Calu3 (cell line): Measurements from ENCODE around the gene TAF4B. TPM values are rescaled to one million over a fixed set of nuclear protein-coding genes. Genes with fewer than 3 reads are reported as not detected.
"Not testable (repeated sequence)": the region's sequence is repeated elsewhere in the genome, so short reads cannot be mapped to it uniquely, and the experiment has no call there.

Source experiments
- BruUV-seq: library from RNA; stranded (reverse); fragments of 400-500 nt; replicated peaks from 2 replicates; lab custom pipeline; 2021; lab: Mats Ljungman, UMichigan
- CTCF ChIA-PET: fragments of 300-600 bp; sonication (Branson Sonifier 250); formaldehyde crosslinking; loops from one replicate; lab custom pipeline; 2022; ENCODE audit warnings: antibody characterized with exemption; lab: Charles Lee
- DNase-seq: peaks from one replicate; pipeline ENCODE4 v3.0.0; 2022
- H3K27ac Mint-ChIP-seq: one replicate; pipeline ENCODE4 v1.8.0; 2022; ENCODE audit warnings: mixed read lengths; ENCODE audit not compliant: unreplicated experiment
- H3K27me3 Mint-ChIP-seq: one replicate; pipeline ENCODE4 v1.8.0; 2022; ENCODE audit warnings: mixed read lengths; ENCODE audit not compliant: unreplicated experiment
- H3K36me3 Mint-ChIP-seq: one replicate; pipeline ENCODE4 v1.8.0; 2022; ENCODE audit warnings: mild to moderate bottlenecking, moderate library complexity, mixed read lengths; ENCODE audit not compliant: insufficient read depth, unreplicated experiment
- H3K4me1 Mint-ChIP-seq: one replicate; pipeline ENCODE4 v1.8.0; 2022; ENCODE audit warnings: mild to moderate bottlenecking, low read depth, mixed read lengths; ENCODE audit not compliant: unreplicated experiment
- H3K4me3 Mint-ChIP-seq: one replicate; pipeline ENCODE4 v1.8.0; 2022; ENCODE audit warnings: mild to moderate bottlenecking, low read depth, moderate library complexity, mixed read lengths; ENCODE audit not compliant: unreplicated experiment
- H3K9me3 Mint-ChIP-seq: one replicate; pipeline ENCODE4 v1.8.0; 2022; ENCODE audit warnings: low read depth, mixed read lengths; ENCODE audit not compliant: unreplicated experiment
- CTCF ChIP-seq: fragments of 200-600 bp; IDR thresholded peaks from one replicate; pipeline ENCODE4 v1.8.0; 2022; ENCODE audit warnings: antibody characterized with exemption; ENCODE audit not compliant: unreplicated experiment
- intact Hi-C: fragments of 100-400 bp; cut with micrococcal nuclease; formaldehyde crosslinking; loops from one replicate; pipeline ENCODE4 v1.10.0; 2022; ENCODE audit not compliant: unreplicated experiment
- total RNA-seq: library from RNA; stranded (reverse); gene quantifications from 2 replicates; pipeline ENCODE4 v1.2.3, GENCODE V29; 2022

TAF4B gene
- total RNA-seq, 1 experiment from 2014 or later, result 9.6 TPM

DNA sequence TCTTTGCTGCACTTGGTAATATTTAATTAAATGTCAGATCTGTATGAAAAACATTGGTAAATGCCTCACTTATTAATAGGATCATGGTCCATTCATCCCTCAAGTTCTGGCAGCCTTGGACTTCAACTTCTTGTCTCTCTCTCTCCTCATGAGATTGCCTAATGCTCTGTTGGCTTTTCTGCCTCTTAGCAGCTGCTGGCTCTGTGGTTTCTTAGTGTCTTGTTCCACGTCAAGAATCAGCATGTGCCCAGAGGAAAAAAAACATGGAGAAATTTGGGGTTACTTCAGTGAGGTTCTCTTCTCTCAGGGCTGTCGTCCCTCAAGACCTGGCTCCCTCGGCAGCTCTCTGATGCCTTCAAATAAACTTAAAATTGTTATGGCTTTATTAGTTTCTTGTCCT is 75.4 kb downstream of the TAF4B start:
- DNase-seq, result no peak

DNA sequence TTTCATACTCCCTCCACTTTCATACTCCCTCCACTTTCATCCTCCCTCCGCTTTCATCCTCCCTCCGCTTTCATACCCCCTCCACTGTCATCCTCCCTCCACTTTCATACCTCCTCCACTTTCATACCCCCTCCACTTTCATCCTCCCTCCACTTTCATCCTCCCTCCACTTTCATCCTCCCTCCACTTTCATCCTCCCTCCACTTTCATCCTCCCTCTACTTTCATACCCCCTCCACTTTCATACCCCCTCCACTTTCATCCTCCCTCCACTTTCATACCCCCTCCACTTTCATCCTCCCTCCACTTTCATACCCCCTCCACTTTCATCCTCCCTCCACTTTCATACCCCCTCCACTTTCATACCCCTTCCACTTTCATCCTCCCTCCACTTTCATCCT is 77.0 kb downstream of the TAF4B start:
- DNase-seq, H3K4me1 Mint-ChIP-seq, H3K27me3 Mint-ChIP-seq, intact Hi-C loops, BruUV-seq, H3K4me3 Mint-ChIP-seq, H3K27ac Mint-ChIP-seq, H3K9me3 Mint-ChIP-seq, H3K36me3 Mint-ChIP-seq, CTCF ChIA-PET: not testable (repeated sequence)

More for the DNA sequence above, 75.4 kb downstream of the TAF4B start:
- Mint-ChIP-seq H3K4me1 (peaks cover 8% of the 10 kb centered on the region), H3K27me3 (no peaks in the 10 kb centered on the region), H3K9me3 (no peaks in the 10 kb centered on the region), H3K36me3 (peaks cover 4% of the 10 kb centered on the region), H3K27ac (no peak overlapping the region), H3K4me3 (no peak overlapping the region)
- no peak for TF ChIP-seq CTCF
- CTCF ChIA-PET, result no interaction called here
- BruUV-seq, result no TSS peak
- intact Hi-C loops, result no loop called here

- BruUV-seq, result no TSS peak
- no peaks in the 10 kb centered on the region for H3K9me3 Mint-ChIP-seq
- no peak for TF ChIP-seq CTCF
- intact Hi-C loops, result no loop called here
- H3K4me1 Mint-ChIP-seq, result peaks cover 8% of the 10 kb centered on the region
- no peak overlapping the region for H3K4me3 Mint-ChIP-seq
- H3K36me3 Mint-ChIP-seq, result peaks cover 4% of the 10 kb centered on the region
- CTCF ChIA-PET, result no interaction called here
- no peak for DNase-seq
- H3K27ac Mint-ChIP-seq, result no peak overlapping the region
- H3K27me3 Mint-ChIP-seq, result no peaks in the 10 kb centered on the region
Observed at GRCh38 chr18:26304511-26304910, 78.3 kb downstream of the TAF4B start.

- peak; percentile 50 for TF ChIP-seq CTCF
- Mint-ChIP-seq H3K4me3 (no peak overlapping the region), H3K36me3 (no peaks in the 10 kb centered on the region), H3K4me1 (no peaks in the 10 kb centered on the region), H3K9me3 (no peaks in the 10 kb centered on the region), H3K27ac (no peak overlapping the region), H3K27me3 (no peaks in the 10 kb centered on the region)
- CTCF ChIA-PET, result interaction anchor here (0.6 to 1.3 kb wide), 5 partner anchors 45 to 314 kb away, joined by 3 to 6 read pairs (median 4); no protein-coding TSS in a partner anchor
- DNase-seq, result peak; percentile 56
- BruUV-seq, result no TSS peak
- intact Hi-C loops, result loop anchor here (1.0 to 2.0 kb wide), 4 partner anchors 35 to 350 kb away; no protein-coding TSS in a partner anchor
Observed at GRCh38 chr18:26307161-26307773, 81.0 kb downstream of the TAF4B start.

GRCh38 chr18:26309281-26309680 is 83.0 kb downstream of the TAF4B start:
- TF ChIP-seq CTCF, result no peak
- intact Hi-C loops, result no loop called here
- CTCF ChIA-PET, result interaction anchor here (0.6 to 0.7 kb wide), 8 partner anchors 25 to 1119 kb away, joined by 3 to 6 read pairs (median 4); no protein-coding TSS in a partner anchor
- Mint-ChIP-seq H3K4me1 (no peaks in the 10 kb centered on the region), H3K36me3 (no peaks in the 10 kb centered on the region), H3K27me3 (no peaks in the 10 kb centered on the region), H3K9me3 (no peaks in the 10 kb centered on the region), H3K27ac (no peak overlapping the region), H3K4me3 (no peak overlapping the region)
- BruUV-seq, result no TSS peak
- no peak for DNase-seq
